Fibroblast of skin of left biceps (primary cell): ENCODE data around the gene ETV1.
A peak's percentile ranks its signal among the peaks of the same experiment; 100 is the strongest.

Experiments
- DNase-seq, 2 experiments: peaks; one replicate each; pipeline ENCODE4 v3.0.0-alpha.2; 2013; ENCODE audit warnings: low read depth in 2 of 2

ETV1 gene

GRCh38 chr7:13879994-13880686, 109.3 kb downstream of the ETV1 start:
- DNase-seq: no peak

- DNase-seq: no peak
Measured at GRCh38 chr7:13879143-13879542, 110.3 kb downstream of the ETV1 start.

DNA sequence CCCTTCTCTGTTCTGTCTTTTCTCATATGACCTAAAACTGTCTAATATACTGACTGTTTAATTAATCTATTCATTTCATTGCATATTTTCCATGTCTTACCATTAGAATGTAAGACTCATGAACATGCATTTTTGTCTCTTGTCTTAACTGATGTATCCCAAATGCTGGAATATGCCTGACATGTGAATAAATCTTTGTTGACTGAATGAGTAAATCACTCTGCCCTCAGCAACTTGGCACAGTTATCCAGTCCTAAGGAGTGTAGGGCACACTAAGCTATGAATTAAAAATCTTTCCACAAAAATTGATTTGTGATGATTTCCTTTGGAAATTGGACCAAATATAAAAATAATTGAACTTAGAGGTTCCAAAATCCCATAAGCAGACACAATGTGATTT, 111.3 kb downstream of the ETV1 start:
- no peak for DNase-seq

- DNase-seq: no peak
Measured at GRCh38 chr7:13875496-13876074, 113.9 kb downstream of the ETV1 start.

DNA sequence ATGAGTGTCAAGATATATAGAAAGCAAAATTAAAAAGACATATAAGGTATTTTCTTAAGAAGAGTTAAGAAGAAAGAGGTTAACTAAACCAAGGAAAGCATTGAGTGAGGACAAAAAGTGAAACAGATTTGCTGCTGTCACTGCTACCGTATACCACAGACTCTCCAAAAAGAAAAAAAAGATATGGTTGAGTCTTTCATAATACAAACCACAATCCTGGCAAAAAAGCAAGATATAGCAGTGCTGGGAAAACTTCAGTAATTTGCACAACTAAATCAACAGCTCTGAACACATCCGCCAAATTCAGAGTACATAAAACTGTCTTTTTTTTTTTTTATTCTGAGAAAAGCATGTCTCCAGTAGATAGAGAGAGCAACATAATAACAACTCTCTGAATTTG, 114.7 kb downstream of the ETV1 start:
- DNase-seq: peak; percentile 75 to 79

- no peak for DNase-seq
Measured at GRCh38 chr7:13872709-13873108, 116.8 kb downstream of the ETV1 start.

DNA sequence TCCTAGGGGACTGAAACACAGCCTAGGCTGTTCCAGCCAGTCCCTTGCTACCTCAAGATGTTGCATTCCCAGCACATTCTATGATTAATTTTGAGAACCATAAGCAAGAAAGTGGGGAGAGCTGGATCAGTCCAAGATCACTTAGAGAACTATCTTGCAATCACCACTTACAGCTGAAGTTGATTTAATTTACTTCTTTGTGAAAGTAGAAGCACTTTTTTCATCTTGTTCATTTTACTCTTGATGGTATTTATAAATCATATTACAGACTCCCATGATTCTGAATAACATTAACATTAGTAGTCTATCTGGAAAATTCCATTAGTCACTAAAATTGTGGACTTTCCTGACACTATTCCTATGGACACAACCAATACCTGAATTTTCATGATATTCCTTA, 118.5 kb downstream of the ETV1 start:
- no peak for DNase-seq

DNA sequence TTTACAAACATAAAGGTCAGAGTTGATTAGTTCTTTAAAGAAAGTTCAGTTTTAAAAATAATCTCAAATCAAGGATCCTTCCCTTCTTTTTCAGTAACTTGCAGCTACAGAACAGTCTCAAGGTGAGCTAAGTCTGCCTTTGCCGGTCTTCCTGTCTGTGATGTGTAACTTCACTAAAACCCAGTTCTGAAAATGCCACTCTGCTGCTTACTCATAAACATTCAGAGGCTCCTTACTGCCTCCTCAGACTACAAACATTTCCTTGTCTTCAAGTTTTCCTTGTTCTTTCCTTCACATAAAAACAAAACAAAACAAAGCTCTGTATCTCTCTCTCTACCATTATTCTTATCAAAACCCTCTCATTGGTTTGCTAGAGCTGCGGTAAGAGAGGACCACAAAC, 128.7 kb downstream of the ETV1 start:
- DNase-seq: no peak

DNA sequence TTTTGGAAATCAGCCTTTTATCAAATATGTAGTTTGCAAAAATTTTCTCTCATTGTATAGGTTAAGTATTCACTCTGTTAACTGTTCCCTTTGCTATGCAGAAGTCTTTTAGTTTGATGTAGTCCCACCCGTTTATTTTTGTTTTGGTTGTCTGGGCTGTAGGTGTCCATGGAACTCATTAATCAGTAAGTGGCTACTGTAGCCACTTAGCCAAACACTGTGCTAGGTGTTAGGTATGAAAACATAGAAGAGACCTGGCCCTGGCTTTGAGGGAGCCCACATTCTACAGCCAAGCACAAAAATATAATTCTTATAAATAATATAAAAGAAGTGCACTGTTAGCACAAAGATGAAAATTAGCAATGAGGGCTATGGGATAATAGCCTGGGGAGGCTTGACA, 133.5 kb downstream of the ETV1 start:
- no peak for DNase-seq

DNA sequence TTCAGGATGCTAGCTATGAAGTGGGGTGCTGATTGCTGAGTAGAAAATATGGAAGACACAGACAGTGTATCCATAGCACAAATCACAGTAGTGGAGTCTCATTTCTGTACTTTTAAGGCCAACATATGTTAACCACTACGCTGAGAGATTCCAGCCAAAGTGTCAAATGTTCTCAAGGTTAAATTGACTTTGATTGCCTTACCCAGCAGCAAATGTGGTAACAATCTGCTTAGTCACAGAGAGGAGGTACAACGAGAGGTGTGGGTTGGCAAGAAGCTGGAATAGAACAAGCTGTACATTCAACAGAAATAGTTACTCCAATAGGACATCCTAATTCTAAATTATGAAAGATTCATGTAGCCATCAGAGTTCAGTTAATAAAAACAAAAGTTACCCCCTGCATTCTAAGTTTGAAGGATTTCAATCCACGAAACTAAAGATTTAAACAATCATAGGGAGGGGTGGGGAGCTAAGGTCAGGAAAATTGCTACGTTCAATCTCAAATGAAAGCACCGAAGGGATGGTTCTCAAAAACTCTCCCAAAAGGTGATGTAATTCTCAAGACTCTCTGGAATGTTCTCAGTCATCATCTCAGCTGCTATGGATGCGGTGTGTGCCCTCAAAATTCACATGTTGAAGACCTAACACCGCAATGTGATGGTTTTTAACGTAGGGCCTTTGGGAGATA, 137.0 kb downstream of the ETV1 start:
- no peak for DNase-seq

DNA sequence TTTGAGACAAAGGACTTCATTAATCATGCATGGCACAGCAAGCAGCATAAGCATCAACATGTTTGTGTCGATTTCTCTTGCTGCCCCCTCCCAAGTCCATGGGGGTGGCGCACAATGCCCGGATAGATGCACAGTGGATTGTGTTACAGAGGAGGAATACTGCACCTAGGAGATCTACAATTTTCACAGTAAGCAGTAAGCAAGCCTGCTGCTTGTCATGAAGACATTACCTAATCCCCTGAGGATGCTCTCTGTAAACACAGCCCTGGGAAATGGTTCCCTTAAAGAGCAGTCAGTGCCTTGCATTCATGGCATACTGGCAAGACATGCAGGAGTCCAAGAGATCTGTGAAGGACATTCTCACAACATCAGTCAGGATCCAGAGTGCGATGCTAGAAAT, 137.7 kb downstream of the ETV1 start:
- DNase-seq: no peak

- peak; percentile 97 to 98 for DNase-seq
Measured at GRCh38 chr7:13850185-13850752, 139.2 kb downstream of the ETV1 start.

DNA sequence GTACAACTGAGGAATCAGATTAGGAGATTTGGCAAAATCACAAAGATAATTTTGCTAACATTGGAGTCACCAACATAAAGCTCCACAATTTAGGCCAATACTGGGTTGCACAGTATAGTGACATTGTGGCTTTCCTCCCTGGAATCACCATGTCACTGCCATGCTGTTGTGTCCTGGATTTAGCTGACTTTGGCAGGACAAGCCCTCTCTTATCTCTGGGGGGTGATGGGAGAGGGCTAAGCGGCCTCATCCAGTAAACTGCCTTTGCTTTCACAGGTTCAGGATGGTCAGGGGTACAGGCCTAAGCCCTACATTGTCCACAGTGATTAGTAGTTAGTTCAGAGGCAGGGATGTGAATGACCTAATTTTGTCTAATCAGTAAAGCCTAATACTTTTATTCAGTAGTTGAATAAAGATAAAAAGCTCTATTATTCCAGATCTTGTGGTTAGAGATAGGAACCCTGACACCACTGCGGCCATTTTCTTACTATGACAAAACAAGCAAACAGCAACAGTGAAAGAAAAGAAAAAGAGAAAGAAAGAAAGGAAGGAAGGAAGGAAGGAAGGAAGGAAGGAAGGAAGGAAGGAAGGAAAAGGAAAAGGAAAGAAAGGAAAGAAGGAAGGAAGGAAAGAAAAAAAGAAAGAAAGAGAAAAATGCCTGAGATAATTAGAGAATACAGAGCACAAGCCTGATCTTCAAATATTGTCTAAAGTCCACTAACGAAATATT, 140.1 kb downstream of the ETV1 start:
- DNase-seq: no peak

DNA sequence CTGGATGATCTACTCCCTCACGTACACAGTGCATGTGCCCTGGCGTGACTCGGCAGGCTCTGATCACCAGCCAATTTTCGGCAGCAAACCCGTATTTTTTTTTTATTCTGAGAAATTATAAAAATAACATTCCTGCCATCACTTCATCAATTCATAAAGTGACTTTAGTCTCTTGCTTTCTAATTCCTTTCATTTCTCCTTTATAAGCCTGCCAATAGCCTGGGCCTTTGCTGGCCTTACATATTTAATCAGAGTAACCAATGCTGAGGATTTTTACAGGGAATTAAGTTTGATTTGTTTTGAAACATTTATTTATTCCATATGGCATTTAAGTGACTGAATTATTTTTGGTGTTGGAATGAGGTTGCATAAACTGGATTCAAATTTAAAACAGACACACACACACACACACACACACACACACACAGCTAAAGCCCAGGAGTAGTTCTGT, 140.8 kb downstream of the ETV1 start:
- DNase-seq: peak; percentile 41 to 54

DNA sequence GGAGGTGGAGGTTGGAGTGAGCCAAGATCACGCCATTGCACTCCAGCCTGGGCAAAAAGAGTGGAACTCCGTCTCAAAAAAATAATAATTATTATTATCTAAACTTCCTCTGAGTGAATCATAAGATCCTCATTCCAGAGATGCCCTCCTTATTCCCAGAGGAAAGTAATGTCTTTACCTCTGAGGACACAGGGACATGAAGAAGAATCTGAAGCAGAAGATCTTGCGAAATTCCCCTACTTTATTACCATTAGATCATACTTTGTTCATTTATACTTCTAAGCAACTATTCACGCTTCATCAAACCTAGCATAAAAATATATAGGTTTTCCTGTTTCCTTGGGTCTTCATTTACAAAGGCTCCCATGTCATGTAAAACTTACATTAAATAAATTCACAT, 143.1 kb downstream of the ETV1 start:
- DNase-seq: no peak

- no peak for DNase-seq
Measured at GRCh38 chr7:13845601-13846000, 143.9 kb downstream of the ETV1 start.

- no peak for DNase-seq
Measured at GRCh38 chr7:13844954-13845353, 144.5 kb downstream of the ETV1 start.

DNA sequence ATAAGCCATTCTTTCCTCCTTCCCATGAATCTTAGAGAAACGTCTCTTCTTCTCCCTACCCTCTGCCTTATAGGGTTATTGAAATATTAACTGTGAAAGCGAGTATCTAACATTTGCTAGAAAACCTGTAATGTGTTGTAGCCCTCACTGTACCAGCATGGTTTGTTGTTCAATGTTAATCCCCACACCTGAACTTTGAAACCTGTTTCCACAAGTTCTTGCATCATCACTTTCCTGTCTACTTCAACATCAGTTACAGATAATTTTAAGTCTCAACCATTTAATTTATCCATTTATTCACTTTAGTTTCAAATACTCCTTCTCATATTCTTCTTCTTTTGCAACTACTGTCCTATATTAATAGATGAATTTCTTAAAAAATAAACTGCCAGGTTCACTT, 148.2 kb downstream of the ETV1 start:
- DNase-seq: no peak
